H1 (cell line): ENCODE measurements around the gene CEP104. TPM values are rescaled to one million over a fixed set of nuclear protein-coding genes. Genes with fewer than 3 reads are reported as not detected.
A peak's percentile ranks its signal among the peaks of the same experiment; 100 is the strongest.

Experiments
- CTCF ChIA-PET: fragments of 300-600 bp; sonication (Branson Sonifier 250); formaldehyde crosslinking; loops from one replicate; lab custom pipeline; 2021; ENCODE audit not compliant: partially characterized antibody; lab: Charles Lee
- POLR2A ChIA-PET: fragments of 300-600 bp; sonication (Branson Sonifier 250); formaldehyde crosslinking; loops from one replicate; lab custom pipeline; 2021; ENCODE audit warnings: inconsistent platforms; ENCODE audit not compliant: partially characterized antibody; lab: Charles Lee
- DNase-seq, 2 experiments: peaks; one replicate each; pipeline versions ENCODE4 v3.0.0 to v3.0.0-alpha.2; 2010 to 2022; ENCODE audit warnings: low spot score in 2 of 2, low read depth in 1 of 2, mixed read lengths in 1 of 2
- FAIRE-seq: peaks from 2 replicates; lab custom pipeline; 2011; peaks lifted over from hg19 to GRCh38; lab: Jason Lieb, UNC
- H2AFZ ChIP-seq: 2 replicates; pipeline ENCODE4 v1.8.1; 2012; ENCODE audit warnings: low read length, inconsistent platforms
- H2AK5ac ChIP-seq: 2 replicates; pipeline ENCODE4 v1.6.1; 2013; ENCODE audit warnings: low read depth, low read length
- H2BK120ac ChIP-seq: replicated peaks from 2 replicates; pipeline ENCODE3; 2013; ENCODE audit warnings: low read depth, low read length, inconsistent platforms
- H2BK12ac ChIP-seq: 2 replicates; pipeline ENCODE4 v1.6.1; 2013; ENCODE audit warnings: low read depth, low read length
- H2BK15ac ChIP-seq: 2 replicates; pipeline ENCODE4 v1.6.1; 2013; ENCODE audit warnings: low read length
- H2BK20ac ChIP-seq: 2 replicates; pipeline ENCODE4 v1.6.1; 2013; ENCODE audit warnings: low read length
- H2BK5ac ChIP-seq: 2 replicates; pipeline ENCODE4 v1.6.1; 2013; ENCODE audit warnings: low read depth, low read length
- H3K14ac ChIP-seq: 2 replicates; pipeline ENCODE4 v1.6.1; 2013; ENCODE audit warnings: inconsistent platforms; ENCODE audit not compliant: insufficient read length
- H3K18ac ChIP-seq: 2 replicates; pipeline ENCODE4 v1.6.1; 2013; ENCODE audit warnings: low read length; ENCODE audit errors: extremely low read depth
- H3K23ac ChIP-seq: 2 replicates; pipeline ENCODE4 v1.6.1; 2013; ENCODE audit warnings: inconsistent platforms; ENCODE audit not compliant: insufficient read length
- H3K23me2 ChIP-seq: 2 replicates; pipeline ENCODE4 v1.6.1; 2013; ENCODE audit warnings: low read depth, low read length
- H3K27ac ChIP-seq: 2 replicates; pipeline ENCODE4 v1.6.1; 2011; ENCODE audit warnings: low read depth, low read length, inconsistent platforms
- H3K27me3 ChIP-seq, 4 experiments: replicated peaks in 1 of 4; 1 replicate in 1 of 4; 2 replicates in 3 of 4; pipeline versions ENCODE4 v1.6.1 to v1.8.1; 2011 to 2013; ENCODE audit warnings: low read length in 3 of 4, mild to moderate bottlenecking in 3 of 4, inconsistent platforms in 2 of 4, mixed read lengths in 2 of 4, moderate library complexity in 1 of 4; ENCODE audit not compliant: control insufficient read depth in 3 of 4, insufficient read depth in 3 of 4; ENCODE audit errors: extremely low read depth in 1 of 4
- H3K36me3 ChIP-seq, 4 experiments: 2 replicates each; pipeline versions ENCODE4 v1.6.1 to v1.8.1; 2011 to 2013; ENCODE audit warnings: mild to moderate bottlenecking in 4 of 4, low read length in 3 of 4, moderate library complexity in 2 of 4, control low read depth in 1 of 4, inconsistent platforms in 1 of 4; ENCODE audit not compliant: insufficient read depth in 4 of 4, control insufficient read depth in 2 of 4
- H3K4ac ChIP-seq: replicated peaks from 2 replicates; pipeline ENCODE3; 2013; ENCODE audit warnings: low read length, low read depth, mixed read lengths, inconsistent platforms; ENCODE audit not compliant: insufficient read length
- H3K4me1 ChIP-seq, 4 experiments: replicated peaks in 1 of 4; 1 replicate in 1 of 4; 2 replicates in 3 of 4; pipeline versions ENCODE4 v1.6.1 to v1.8.1; 2011 to 2013; ENCODE audit warnings: low read length in 3 of 4, inconsistent platforms in 2 of 4, mixed read lengths in 1 of 4; ENCODE audit not compliant: insufficient read depth in 4 of 4, control insufficient read depth in 3 of 4
- H3K4me2 ChIP-seq, 2 experiments: 2 replicates each; pipeline versions ENCODE4 v1.6.1 to v1.8.1; 2011 to 2013; ENCODE audit warnings: low read depth in 2 of 2, low read length in 2 of 2, control low read depth in 1 of 2, inconsistent platforms in 1 of 2, mild to moderate bottlenecking in 1 of 2; ENCODE audit not compliant: insufficient read depth in 1 of 2
- H3K4me3 ChIP-seq, 4 experiments: fragments of 200-600, 300-600 bp in 1 of 4; sonication (generic), shearing (Covaris generic), sonication (Bioruptor Twin) in 1 of 4; 2 replicates each; pipeline versions ENCODE4 v1.5.1 to v1.8.1; 2011 to 2016; ENCODE audit warnings: low read length in 4 of 4, low read depth in 3 of 4, control low read depth in 2 of 4, inconsistent platforms in 2 of 4, mild to moderate bottlenecking in 2 of 4, mixed read lengths in 1 of 4, moderate library complexity in 1 of 4; ENCODE audit not compliant: insufficient read depth in 2 of 4; ENCODE audit errors: extremely low read depth in 1 of 4
- H3K56ac ChIP-seq: replicated peaks from 2 replicates; pipeline ENCODE3; 2013; ENCODE audit warnings: low read depth, mild to moderate bottlenecking, mixed read lengths, low read length, inconsistent platforms; ENCODE audit not compliant: insufficient read length
- H3K79me1 ChIP-seq: 2 replicates; pipeline ENCODE4 v1.6.1; 2013; ENCODE audit warnings: low read depth, low read length, control low read depth
- H3K79me2 ChIP-seq, 2 experiments: 2 replicates each; pipeline versions ENCODE4 v1.6.1 to v1.8.1; 2012 to 2013; ENCODE audit warnings: low read length in 2 of 2, mild to moderate bottlenecking in 2 of 2, inconsistent platforms in 1 of 2; ENCODE audit not compliant: insufficient read depth in 2 of 2, control insufficient read depth in 1 of 2
- H3K9ac ChIP-seq, 4 experiments: replicated peaks in 1 of 4; 1 replicate in 1 of 4; 2 replicates in 3 of 4; pipeline versions ENCODE4 v1.6.1 to v1.8.1; 2011 to 2013; ENCODE audit warnings: low read depth in 3 of 4, low read length in 3 of 4, control low read depth in 2 of 4, mild to moderate bottlenecking in 2 of 4, moderate library complexity in 2 of 4, inconsistent platforms in 1 of 4; ENCODE audit errors: extremely low read depth in 1 of 4
- H3K9me3 ChIP-seq, 2 experiments: 2 replicates each; pipeline versions ENCODE4 v1.6.1 to v1.8.1; 2012 to 2013; ENCODE audit warnings: mild to moderate bottlenecking in 2 of 2, moderate library complexity in 2 of 2, control low read depth in 1 of 2, inconsistent platforms in 1 of 2, low read depth in 1 of 2, low read length in 1 of 2, mixed read lengths in 1 of 2; ENCODE audit not compliant: insufficient read depth in 2 of 2
- H4K20me1 ChIP-seq, 2 experiments: replicated peaks in 1 of 2; 2 replicates each; pipeline versions ENCODE3 to v1.8.1; 2011 to 2013; ENCODE audit warnings: inconsistent platforms in 2 of 2, low read length in 2 of 2, mild to moderate bottlenecking in 1 of 2; ENCODE audit not compliant: insufficient read depth in 2 of 2, control insufficient read depth in 1 of 2
- H4K5ac ChIP-seq: 2 replicates; pipeline ENCODE4 v1.6.1; 2013; ENCODE audit warnings: low read length, low read depth, mixed read lengths, inconsistent platforms; ENCODE audit not compliant: insufficient read length
- H4K8ac ChIP-seq: 2 replicates; pipeline ENCODE4 v1.8.0; 2013; ENCODE audit warnings: mild to moderate bottlenecking, moderate library complexity, low read length, inconsistent platforms; ENCODE audit not compliant: insufficient read depth; ENCODE audit errors: extremely low read depth
- H4K91ac ChIP-seq: replicated peaks from 2 replicates; pipeline ENCODE3; 2013; ENCODE audit warnings: low read length, mixed read lengths, inconsistent platforms; ENCODE audit not compliant: insufficient read length
- BACH1 ChIP-seq: IDR thresholded peaks from 2 replicates; pipeline ENCODE4 v1.6.1; 2012; ENCODE audit warnings: low read length, improper control_type of control experiment
- FOSL1 ChIP-seq: IDR thresholded peaks from 2 replicates; pipeline ENCODE4 v1.6.1; 2011; ENCODE audit warnings: mild to moderate bottlenecking, low read depth, low read length, moderate library complexity; ENCODE audit not compliant: insufficient read depth
- MAFK ChIP-seq: IDR thresholded peaks from 2 replicates; pipeline ENCODE4 v1.6.1; 2012; ENCODE audit warnings: low read depth, mild to moderate bottlenecking, improper control_type of control experiment, low read length
- MAX ChIP-seq: IDR thresholded peaks from 2 replicates; pipeline ENCODE4 v1.6.1; 2012; ENCODE audit warnings: inconsistent platforms
- SAP30 ChIP-seq: fragments of 300-600 bp; sonication (generic); IDR thresholded peaks from 2 replicates; pipeline ENCODE4 v1.7.1; 2012; ENCODE audit warnings: low read length, moderate library complexity, mild to moderate bottlenecking, inconsistent platforms; ENCODE audit not compliant: insufficient read depth, insufficient replicate concordance
- WGBS, 2 experiments: shearing (Covaris generic) in 1 of 2; methylation state at CpG; one replicate each; pipeline versions ENCODE4 v1.1.6 to v1.1.7; 2013 to 2015; ENCODE audit warnings: low lambda C conversion rate in 2 of 2, mixed read lengths in 2 of 2, inconsistent platforms in 1 of 2, low coverage in 1 of 2, missing lambda C conversion rate in 1 of 2; ENCODE audit not compliant: insufficient replicate concordance in 2 of 2, insufficient coverage in 1 of 2, insufficient read length in 1 of 2; ENCODE audit errors: extremely low coverage in 1 of 2, missing lambda C conversion rate in 1 of 2; 5-methylcytosine and 5-hydroxymethylcytosine counted together
- polyA plus RNA-seq, 7 experiments: library from polyadenylated mRNA; depleted of rRNA in 3 of 7; stranded (reverse) in 5 of 7; unstranded in 2 of 7; fragments of >200 nt in 5 of 7; fragments of 200-250 nt in 2 of 7; gene quantifications; 1 replicate in 5 of 7; 2 replicates in 1 of 7; 4 replicates in 1 of 7; pipeline versions ENCODE4 v1.2.1 to v1.2.3, GENCODE V29; 2011 to 2013; ENCODE audit warnings: missing spikeins in 2 of 7, mixed read lengths in 2 of 7
- total RNA-seq: library from RNA; stranded (reverse); fragmentation: NEBNext Ultra II Directional; extraction: Animal tissue kit (Norgen Biotek cat#: 25700); gene quantifications from 2 replicates; pipeline ENCODE4 v1.2.1, GENCODE V29; 2021

Gene CEP104
- total and polyA plus RNA-seq, 2 of the 8 experiments (the other 6 are each of a cell fraction or from before 2014, with no cell fraction given): 8.0 to 43.9 TPM

- Histone ChIP-seq H3K27me3 (no peaks in the 10 kb centered on the region), H3K14ac (no peak overlapping the region), H2AFZ (no peak overlapping the region), H2BK5ac (no peak overlapping the region), H3K9me3 (peaks cover 0 to 8% of the 10 kb centered on the region in 2 experiments; a peak in 1 of 4 replicates), H3K36me3 (peaks cover 0 to 9% (median 1%) of the 10 kb centered on the region in 4 experiments; a peak in 4 of 8 replicates), H2BK15ac (no peak overlapping the region), H2BK12ac (no peak overlapping the region), H3K18ac (no peak overlapping the region), H4K91ac (no peak overlapping the region), H2BK120ac (no peak overlapping the region), H4K5ac (no peak overlapping the region), H4K8ac (peak overlapping the region; percentile 11; the same call in 1 of the 2 replicates), H2BK20ac (no peak overlapping the region), H2AK5ac (no peak overlapping the region), H3K23me2 (no peaks in the 10 kb centered on the region; the same call in 1 of the 2 replicates), H3K4me1 (no peaks in the 10 kb centered on the region), H3K79me2 (no peaks in the 10 kb centered on the region), H3K4me3 (no peak overlapping the region), H3K79me1 (no peaks in the 10 kb centered on the region), H3K23ac (no peak overlapping the region), H3K27ac (no peak overlapping the region), H3K4ac (no peak overlapping the region), H3K56ac (no peak overlapping the region), H3K9ac (no peak overlapping the region), H3K4me2 (no peak overlapping the region), H4K20me1 (peaks cover 0 to 2% of the 10 kb centered on the region in 2 experiments)
- FAIRE-seq: no peak
- TF ChIP-seq MAFK (no peak), BACH1 (no peak), FOSL1 (no peak), SAP30 (no peak), MAX (no peak)
- ChIA-PET CTCF (interaction anchor here (0.8 kb wide), 1 partner anchor 12 kb away, joined by 4 read pairs; no protein-coding TSS in a partner anchor), POLR2A (no interaction called here)
- 85% methylated on average over 18 of the region's 18 CpGs; no CpG with 5 or more reads in 1 of the 2 experiments for WGBS, 2 experiments
- DNase-seq: no peak
Observed at GRCh38 chr1:3869751-3870301, 12.8 kb upstream of the CEP104 start.
